ENCODE results near the gene LCNL1.

The LCNL1 gene

DNA sequence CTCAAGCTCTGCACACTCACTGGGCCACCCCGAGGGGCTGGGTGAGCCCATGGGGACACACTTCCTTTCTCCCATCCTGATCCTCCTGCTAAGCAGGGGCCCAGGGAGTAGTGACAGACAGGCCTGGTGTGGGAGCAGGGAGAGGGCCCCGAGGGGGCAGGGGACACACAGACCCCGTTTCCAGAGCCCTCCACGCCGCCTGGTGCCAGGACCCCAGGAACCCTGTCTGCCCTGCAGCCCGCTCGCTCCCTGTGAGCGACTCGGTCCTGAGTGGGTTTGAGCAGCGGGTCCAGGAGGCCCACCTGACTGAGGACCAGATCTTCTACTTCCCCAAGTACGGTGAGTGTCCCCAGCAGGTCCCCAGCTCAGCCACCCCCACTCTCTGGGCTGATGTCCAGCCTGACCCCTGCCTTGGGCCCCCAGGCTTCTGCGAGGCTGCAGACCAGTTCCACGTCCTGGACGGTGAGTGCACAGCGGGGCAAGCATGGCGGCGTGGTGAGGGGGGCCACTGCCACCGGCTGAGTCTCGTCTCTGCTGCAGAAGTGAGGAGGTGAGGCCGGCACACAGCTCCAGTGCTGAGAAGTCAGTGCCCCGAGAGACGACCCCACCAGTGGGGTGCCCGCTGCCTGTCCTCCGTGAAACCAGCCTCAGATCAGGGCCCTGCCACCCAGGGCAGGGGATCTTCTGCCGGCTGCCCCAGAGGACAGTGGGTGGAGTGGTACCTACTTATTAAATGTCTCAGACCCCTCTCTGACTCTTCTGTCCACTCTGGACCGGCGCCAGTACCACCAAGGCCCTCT, 36.4 kb upstream of the LCNL1 start:
- in situ Hi-C loops (cut with HindIII; ENCODE audit: low sequenced_read_pairs): no loop called here

DNA sequence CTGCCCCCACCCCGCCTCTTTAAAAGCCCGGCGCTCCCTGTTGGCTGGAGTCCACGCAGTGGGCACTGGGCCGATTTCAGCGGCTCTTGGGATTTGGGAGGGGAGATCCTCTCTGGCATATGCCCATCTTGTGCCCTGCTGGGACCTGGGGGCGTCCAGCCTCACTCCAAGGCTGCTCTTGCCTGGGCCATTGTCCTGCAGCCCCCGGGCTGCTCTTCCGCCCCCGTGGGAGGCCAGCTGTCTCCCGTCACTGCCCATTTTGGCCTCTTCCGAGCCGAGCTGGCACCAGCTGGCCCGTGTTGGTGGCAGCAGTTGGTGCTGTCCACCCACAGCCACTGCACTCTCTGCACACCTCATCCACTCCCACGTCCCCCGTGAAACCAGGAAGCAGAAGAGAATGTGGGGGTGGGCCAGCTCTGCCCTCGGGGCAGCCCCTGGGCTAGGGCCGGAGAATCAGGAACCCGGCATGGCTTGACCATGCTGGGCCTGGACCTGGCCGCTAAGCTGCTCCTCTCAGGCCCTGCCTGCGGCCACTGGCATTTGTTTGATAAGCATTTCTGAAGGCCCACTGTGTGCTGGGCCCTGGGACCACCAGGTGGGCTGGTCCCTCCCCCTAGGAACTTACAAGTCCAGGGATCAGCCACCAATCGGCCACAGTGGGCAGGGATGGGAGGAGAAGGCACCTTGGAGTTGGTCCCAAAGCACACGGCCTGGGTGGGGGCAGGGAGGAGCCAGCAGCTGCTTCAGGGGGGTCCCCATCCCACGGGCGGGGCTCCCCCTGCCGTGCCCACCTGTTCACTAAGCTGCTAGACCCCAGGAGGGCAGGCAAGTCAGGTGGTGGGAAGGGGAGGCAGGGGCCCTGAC, 35.5 kb upstream of the LCNL1 start:
- in situ Hi-C loops (cut with HindIII; ENCODE audit: low sequenced_read_pairs): no loop called here

GRCh38 chr9:136947955-136948510, 34.8 kb upstream of the LCNL1 start:
- in situ Hi-C loops (cut with HindIII; ENCODE audit: low sequenced_read_pairs): no loop called here

DNA sequence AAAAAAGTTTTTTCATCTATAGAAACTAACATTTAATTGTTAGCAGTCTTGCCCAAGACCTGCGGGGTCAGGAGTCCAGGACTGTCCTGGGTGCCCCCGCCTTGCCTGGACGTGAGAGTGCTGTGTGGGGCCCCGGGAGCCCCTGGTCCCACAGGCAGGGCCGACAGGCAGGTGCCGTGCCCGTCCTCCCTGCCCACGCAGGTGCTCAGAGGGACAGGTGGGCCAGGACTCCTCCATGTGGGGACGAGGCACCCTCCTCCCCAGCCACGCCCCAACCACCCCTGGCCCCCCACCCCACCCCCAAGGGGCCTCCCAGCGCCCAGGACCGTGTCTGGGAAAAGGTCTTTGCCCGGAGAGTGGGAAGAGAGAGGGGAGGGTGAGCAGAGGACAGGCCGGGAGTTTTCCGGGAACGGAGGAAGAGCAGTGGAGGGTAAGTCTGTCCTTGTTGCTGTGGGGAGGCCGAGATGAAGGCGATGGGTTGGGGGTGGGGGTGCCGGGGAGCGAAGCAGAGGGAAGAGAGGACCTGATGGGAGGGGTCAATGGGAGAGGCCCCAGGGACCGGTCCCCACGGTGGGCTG, 33.5 kb upstream of the LCNL1 start:
- in situ Hi-C loops (cut with HindIII; ENCODE audit: low sequenced_read_pairs): no loop called here

- in situ Hi-C loops (cut with HindIII; ENCODE audit: low sequenced_read_pairs): no loop called here
Measured at GRCh38 chr9:136949817-136950655, 32.8 kb upstream of the LCNL1 start.

DNA sequence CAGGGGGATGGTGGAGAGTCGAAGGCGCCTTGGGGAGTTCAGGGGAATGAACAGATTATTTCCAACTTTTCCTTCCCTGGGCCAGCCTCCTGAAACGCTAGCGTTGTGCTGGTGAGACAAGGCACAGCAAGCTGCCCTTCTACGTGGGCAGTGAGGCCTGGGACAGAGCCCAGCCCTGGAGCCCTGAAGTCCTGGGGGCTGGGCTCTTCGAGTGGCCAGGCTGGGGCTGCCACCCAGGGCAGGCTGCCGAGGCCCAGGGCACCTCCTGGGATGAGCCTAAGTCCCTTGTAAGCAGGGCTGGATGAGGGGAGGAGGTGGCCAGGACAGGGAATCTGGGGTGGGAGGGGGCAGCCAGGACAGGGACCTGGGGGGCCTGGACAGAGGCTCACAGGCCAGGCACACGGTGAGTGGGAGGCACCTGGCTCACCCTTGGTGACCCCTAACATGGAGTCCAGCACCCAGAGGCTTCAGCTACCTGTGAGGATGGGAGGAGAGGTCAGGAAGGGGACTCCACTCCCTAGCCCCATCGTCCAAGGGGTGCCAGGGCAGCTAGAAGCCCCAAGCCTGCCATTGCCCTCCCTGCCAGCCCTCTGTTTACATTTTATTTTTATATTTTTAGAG, 32.0 kb upstream of the LCNL1 start:
- in situ Hi-C loops (cut with HindIII; ENCODE audit: low sequenced_read_pairs): no loop called here

GRCh38 chr9:136951541-136952320, 31.1 kb upstream of the LCNL1 start, which contains the start of gene LCN12:
LCN12 (plus strand) TSS chr9:136952273; CDS start chr9:136952328, 55 bp downstream.
- in situ Hi-C loops (cut with HindIII; ENCODE audit: low sequenced_read_pairs): no loop called here

DNA sequence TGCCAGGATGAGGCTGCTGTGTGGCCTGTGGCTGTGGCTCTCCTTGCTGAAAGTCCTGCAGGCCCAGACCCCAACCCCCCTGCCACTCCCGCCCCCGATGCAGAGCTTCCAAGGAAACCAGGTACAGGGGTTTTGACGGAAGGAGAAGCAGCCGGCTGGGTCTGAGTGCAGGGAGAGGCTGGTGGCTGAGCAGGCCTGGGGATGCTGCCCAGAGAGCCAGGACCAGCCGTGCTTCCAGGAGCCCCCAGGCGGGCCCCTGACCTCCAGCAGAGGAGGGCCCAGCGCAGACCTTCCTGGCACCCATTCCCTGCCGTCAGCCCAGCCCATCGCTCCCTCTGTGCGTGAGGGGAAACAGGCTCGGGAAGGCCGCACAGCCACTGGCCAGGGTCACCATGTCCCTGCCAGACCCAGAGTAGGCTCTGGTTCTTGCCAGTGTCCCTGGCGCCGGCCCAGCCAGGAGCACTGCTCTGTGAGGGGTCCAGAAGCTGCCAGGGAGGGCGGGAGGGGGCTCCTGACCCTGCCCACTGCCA, 30.4 kb upstream of the LCNL1 start:
- in situ Hi-C loops (cut with HindIII; ENCODE audit: low sequenced_read_pairs): no loop called here

DNA sequence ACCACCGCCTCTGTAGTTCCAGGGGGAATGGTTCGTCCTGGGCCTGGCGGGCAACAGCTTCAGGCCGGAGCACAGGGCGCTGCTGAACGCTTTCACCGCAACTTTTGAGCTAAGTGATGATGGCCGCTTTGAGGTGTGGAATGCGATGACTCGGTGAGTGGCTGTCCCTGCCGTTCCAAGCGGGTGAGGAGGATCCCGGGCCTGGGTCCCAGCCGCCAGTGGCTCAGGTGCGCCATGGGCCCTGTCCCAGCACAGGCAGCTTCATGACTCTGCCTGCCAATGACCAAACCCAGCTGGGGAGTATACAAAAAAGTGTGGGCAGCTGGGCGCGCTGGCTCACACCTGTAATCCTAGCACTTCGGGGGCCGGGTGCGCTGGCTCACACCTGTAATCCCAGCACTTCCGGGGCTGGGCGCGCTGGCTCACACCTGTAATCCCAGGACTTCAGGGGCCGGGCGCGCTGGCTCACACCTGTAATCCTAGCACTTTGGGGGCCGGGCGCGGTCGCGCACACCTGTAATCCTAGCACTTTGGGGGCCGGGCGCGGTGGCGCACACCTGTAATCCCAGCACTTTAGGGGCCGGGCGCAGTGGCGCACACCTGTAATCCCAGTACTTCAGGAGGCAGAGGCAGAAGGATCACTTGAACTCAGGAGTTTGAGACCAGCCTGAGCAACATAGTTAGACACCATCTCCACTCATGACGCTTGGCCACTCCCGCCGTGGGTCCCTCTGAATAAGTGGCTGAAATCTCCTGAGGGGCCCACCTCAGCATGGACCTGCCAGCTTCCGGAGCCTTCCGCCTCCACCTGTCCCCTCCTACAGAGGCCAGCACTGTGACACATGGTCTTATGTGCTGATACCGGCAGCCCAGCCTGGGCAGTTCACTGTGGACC, 29.7 kb upstream of the LCNL1 start:
- in situ Hi-C loops (cut with HindIII; ENCODE audit: low sequenced_read_pairs): no loop called here

DNA sequence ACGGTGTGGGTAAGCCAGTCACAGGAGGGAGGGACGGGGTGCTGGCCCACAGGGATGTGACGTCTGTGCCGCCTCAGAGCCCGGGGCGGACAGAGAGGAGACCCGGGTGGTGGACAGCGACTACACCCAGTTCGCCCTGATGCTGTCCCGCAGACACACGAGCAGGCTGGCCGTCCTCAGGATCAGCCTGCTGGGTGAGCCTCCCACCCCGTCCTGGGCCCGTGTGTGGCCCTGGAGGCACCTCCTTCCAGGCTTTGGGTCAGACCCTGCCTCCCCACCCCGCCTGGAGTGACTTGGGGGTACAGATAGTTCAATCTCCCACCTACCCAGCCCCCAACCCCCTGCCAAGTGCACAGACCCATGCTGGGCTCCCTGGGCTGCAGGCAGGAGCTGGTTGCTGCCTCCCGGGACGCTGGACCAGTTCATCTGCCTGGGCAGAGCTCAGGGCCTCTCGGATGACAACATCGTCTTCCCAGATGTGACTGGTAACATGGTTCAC, 29.0 kb upstream of the LCNL1 start:
- in situ Hi-C loops (cut with HindIII; ENCODE audit: low sequenced_read_pairs): no loop called here

DNA sequence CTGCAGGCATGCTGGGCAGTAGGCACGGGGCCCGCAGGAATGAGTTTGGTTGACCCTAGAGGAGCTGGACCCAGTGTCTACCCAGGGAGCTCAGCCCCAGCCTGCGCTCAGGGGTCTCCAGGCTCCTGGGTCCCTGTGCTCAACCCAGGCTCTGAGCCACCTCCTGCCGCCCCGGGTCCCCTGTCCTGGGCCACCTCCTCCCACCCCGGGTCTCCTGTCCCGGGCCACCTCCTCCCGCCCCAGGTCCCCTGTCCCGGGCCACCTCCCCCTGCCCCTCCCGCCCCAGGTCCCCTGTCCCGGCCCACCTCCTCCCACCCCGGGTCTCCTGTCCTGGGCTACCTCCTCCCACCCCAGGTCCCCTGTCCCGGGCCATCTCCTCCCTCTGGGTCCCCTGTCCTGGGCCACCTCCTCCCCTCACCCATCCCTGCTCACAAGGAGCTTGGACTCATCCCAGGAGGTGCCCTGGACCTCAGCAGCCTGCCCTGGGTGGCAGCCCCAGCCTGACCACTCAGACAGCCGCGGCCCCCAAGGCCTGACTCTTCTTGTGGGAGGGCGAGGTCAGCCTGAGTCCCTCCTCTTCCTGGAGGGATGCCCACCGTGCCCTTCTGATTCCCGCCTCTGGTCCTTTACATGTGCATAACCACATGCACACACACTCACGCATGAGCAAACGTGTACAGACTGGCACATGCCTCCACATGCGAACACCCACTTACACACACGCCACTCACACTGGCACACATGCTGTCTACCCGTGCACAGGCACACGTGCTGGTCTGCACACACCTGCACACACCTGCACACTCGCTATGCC, 28.3 kb upstream of the LCNL1 start:
- in situ Hi-C loops (cut with HindIII; ENCODE audit: low sequenced_read_pairs): no loop called here

- in situ Hi-C loops (cut with HindIII; ENCODE audit: low sequenced_read_pairs): no loop called here
Measured at GRCh38 chr9:136955202-136955942, 27.4 kb upstream of the LCNL1 start.

DNA sequence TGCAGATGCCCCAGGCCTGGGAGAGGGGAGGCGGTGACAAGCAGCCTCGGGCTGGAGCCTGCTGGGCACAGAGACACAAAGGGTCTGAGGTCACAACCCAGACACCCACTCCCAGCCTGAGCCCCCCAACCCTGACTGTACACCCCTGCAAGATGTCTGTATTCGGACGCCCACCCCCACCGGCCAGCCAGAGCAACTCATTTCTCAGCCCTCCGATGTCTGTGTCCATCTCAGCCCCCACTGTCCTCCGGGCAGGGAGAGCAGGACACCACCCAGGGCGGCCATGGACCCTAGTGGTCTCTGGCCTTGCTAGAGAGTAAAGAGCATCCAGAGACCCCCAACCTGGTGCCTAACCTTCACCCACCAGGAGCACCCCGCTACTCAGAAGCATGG, 26.9 kb upstream of the LCNL1 start:
- in situ Hi-C loops (cut with HindIII; ENCODE audit: low sequenced_read_pairs): no loop called here

- in situ Hi-C loops (cut with HindIII; ENCODE audit: low sequenced_read_pairs): no loop called here
Measured at GRCh38 chr9:136956604-136957003, 26.2 kb upstream of the LCNL1 start.

GRCh38 chr9:136957461-136957860, 25.3 kb upstream of the LCNL1 start:
- in situ Hi-C loops (cut with HindIII; ENCODE audit: low sequenced_read_pairs): no loop called here

DNA sequence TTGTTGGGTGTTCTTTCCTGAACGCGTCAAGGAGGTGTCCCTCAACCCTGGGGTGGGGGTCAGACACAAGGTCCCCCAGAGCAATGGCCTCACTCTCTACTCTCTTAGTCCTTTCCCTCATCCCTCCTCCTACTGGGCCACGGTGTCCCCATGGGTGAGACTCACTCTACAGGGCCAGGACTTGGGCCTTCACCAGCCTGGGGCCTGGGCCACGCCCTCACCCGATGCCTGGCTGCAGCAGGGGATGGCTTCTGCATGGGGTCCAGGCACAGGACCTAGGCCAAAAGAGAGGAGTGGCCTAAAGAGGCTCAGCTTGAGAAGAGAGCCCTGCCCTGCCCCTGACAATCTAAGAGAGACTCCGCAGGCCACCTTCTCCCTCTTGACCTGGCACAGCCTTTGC, 24.9 kb upstream of the LCNL1 start:
- in situ Hi-C loops (cut with HindIII; ENCODE audit: low sequenced_read_pairs): no loop called here
